HG02852 (cell line): ENCODE results near the gene NCOR2.
"Not testable (repeated sequence)": the region's sequence is repeated elsewhere in the genome, so short reads cannot be mapped to it uniquely, and the experiment has no call there.

Experiments
- ATAC-seq: cut with Tn5 transposase; IDR thresholded peaks from one replicate; pipeline ENCODE4 v1.9.1; 2021; ENCODE audit warnings: mild to moderate bottlenecking, moderate library complexity; ENCODE audit not compliant: unreplicated experiment

The NCOR2 gene

GRCh38 chr12:124601706-124602105 is 34.3 kb upstream of the NCOR2 start:
- no peak for ATAC-seq

- ATAC-seq: no peak
These were observed 31.9 kb upstream of the NCOR2 start for GRCh38 chr12:124599074-124599999.

GRCh38 chr12:124597041-124597440 is 29.6 kb upstream of the NCOR2 start:
- ATAC-seq: no peak

GRCh38 chr12:124595444-124595843 is 28.0 kb upstream of the NCOR2 start:
- ATAC-seq: no peak

- no peak for ATAC-seq
These were observed 27.4 kb upstream of the NCOR2 start for GRCh38 chr12:124594851-124595250.

GRCh38 chr12:124593851-124594401 is 26.5 kb upstream of the NCOR2 start:
- ATAC-seq: no peak

GRCh38 chr12:124593176-124593575 is 25.8 kb upstream of the NCOR2 start:
- no peak for ATAC-seq

GRCh38 chr12:124592481-124593160 is 25.2 kb upstream of the NCOR2 start:
- ATAC-seq: no peak

- no peak for ATAC-seq
These were observed 24.6 kb upstream of the NCOR2 start for GRCh38 chr12:124592050-124592449.

- no peak for ATAC-seq
These were observed 23.0 kb upstream of the NCOR2 start for GRCh38 chr12:124590447-124590846.

- ATAC-seq: no peak
These were observed 21.4 kb upstream of the NCOR2 start for GRCh38 chr12:124588751-124589267.

GRCh38 chr12:124588018-124588634 is 20.7 kb upstream of the NCOR2 start:
- ATAC-seq: no peak

GRCh38 chr12:124586756-124587155 is 19.3 kb upstream of the NCOR2 start:
- ATAC-seq: no peak

- ATAC-seq: not testable (repeated sequence)
These were observed 17.1 kb upstream of the NCOR2 start for GRCh38 chr12:124584494-124584893.

GRCh38 chr12:124583854-124584253 is 16.4 kb upstream of the NCOR2 start:
- no peak for ATAC-seq

- no peak for ATAC-seq
These were observed 14.7 kb upstream of the NCOR2 start for GRCh38 chr12:124582108-124582424.

- no peak for ATAC-seq
These were observed 14.1 kb upstream of the NCOR2 start for GRCh38 chr12:124581307-124582107.

- ATAC-seq: no peak
These were observed 12.6 kb upstream of the NCOR2 start for GRCh38 chr12:124579921-124580517.

- ATAC-seq: no peak
These were observed 11.4 kb upstream of the NCOR2 start for GRCh38 chr12:124578854-124579253.

- ATAC-seq: no peak
These were observed 11.0 kb upstream of the NCOR2 start for GRCh38 chr12:124578445-124578844.
